Osteoblast (primary cell): ENCODE data around the gene CXCL10. TPM values are rescaled to one million over a fixed set of nuclear protein-coding genes. Genes with fewer than 3 reads are reported as not detected.

Experiments used
- DNase-seq: peaks from one replicate; pipeline ENCODE4 v3.0.0; 2011; ENCODE audit warnings: low spot score, mixed read lengths; ENCODE audit not compliant: insufficient read length; ENCODE audit errors: missing footprints
- H2AFZ ChIP-seq: 2 replicates; pipeline ENCODE4 v1.6.0; 2011; ENCODE audit warnings: mild to moderate bottlenecking, low read length
- H3K27ac ChIP-seq: 2 replicates; pipeline ENCODE4 v1.5.1; 2011; ENCODE audit warnings: mild to moderate bottlenecking, low read depth, low read length, moderate library complexity
- H3K27me3 ChIP-seq: 2 replicates; pipeline ENCODE4 v1.6.0; 2012; ENCODE audit warnings: mild to moderate bottlenecking, control low read depth, inconsistent platforms, low read length, moderate library complexity; ENCODE audit not compliant: insufficient read depth
- H3K36me3 ChIP-seq: 2 replicates; pipeline ENCODE4 v1.5.1; 2011; ENCODE audit warnings: mild to moderate bottlenecking, low read length, control low read depth, moderate library complexity; ENCODE audit not compliant: insufficient read depth
- H3K4me1 ChIP-seq: 2 replicates; pipeline ENCODE4 v1.5.1; 2011; ENCODE audit warnings: mild to moderate bottlenecking, low read length, control low read depth, moderate library complexity; ENCODE audit not compliant: insufficient read depth
- H3K4me2 ChIP-seq: 2 replicates; pipeline ENCODE4 v1.6.0; 2011; ENCODE audit warnings: mild to moderate bottlenecking, low read length; ENCODE audit not compliant: insufficient read depth
- H3K4me3 ChIP-seq: fragments of 200-600 bp; sonication (generic); 3 replicates; pipeline ENCODE4 v1.5.1; 2012; ENCODE audit warnings: mild to moderate bottlenecking, low read length, inconsistent platforms; ENCODE audit not compliant: insufficient read depth
- H3K79me2 ChIP-seq: 2 replicates; pipeline ENCODE4 v1.6.0; 2012; ENCODE audit warnings: mild to moderate bottlenecking, low read length, control low read depth, inconsistent platforms; ENCODE audit not compliant: insufficient read depth
- H3K9me3 ChIP-seq: 2 replicates; pipeline ENCODE4 v1.5.1; 2011; ENCODE audit warnings: low read depth, low read length, control low read depth
- H4K20me1 ChIP-seq: 2 replicates; pipeline ENCODE4 v1.6.0; 2012; ENCODE audit warnings: mild to moderate bottlenecking, low read length, control low read depth; ENCODE audit not compliant: insufficient read depth
- CTCF ChIP-seq: IDR thresholded peaks from 2 replicates; pipeline ENCODE4 v1.5.1; 2011; ENCODE audit warnings: mild to moderate bottlenecking, low read depth, low read length, moderate library complexity; ENCODE audit errors: extremely low read depth
- total RNA-seq: library from RNA; depleted of rRNA; stranded (reverse); fragments of >200 nt; gene quantifications from 2 replicates; pipeline ENCODE4 v1.2.3, GENCODE V29; 2012

CXCL10 gene
- total RNA-seq, 1 donor = not detected

DNA sequence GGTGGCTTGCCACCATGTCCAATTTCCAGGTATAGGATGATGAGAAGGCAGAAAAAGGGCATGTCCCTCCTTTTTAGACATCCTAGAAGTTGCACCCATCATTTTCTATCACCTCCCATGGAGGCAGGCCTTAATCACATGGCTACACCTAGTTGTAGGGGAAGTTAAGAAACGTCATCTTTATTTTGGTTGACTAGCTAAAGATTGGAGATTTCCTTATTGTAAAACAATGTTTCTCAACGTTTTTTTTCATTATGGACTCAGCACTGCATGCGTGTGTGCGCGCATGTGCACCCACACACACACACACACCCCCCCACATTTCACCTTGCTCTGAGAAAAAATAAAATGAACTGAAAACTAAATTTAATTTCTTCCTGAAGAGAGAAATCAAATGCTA, 14.0 kb downstream of the CXCL10 start:
- Histone ChIP-seq H2AFZ (no peak overlapping the region), H3K4me1 (peaks cover 16% of the 10 kb centered on the region), H3K4me2 (no peak overlapping the region), H3K79me2 (no peaks in the 10 kb centered on the region), H3K4me3 (no peak overlapping the region), H3K9me3 (no peaks in the 10 kb centered on the region), H3K27ac (no peak overlapping the region), H3K27me3 (peaks cover under 1% of the 10 kb centered on the region), H3K36me3 (no peaks in the 10 kb centered on the region), H4K20me1 (no peaks in the 10 kb centered on the region)
- TF ChIP-seq CTCF = no peak
- DNase-seq = no peak

GRCh38 chr4:76007089-76007862, 16.0 kb downstream of the CXCL10 start, which contains the start of gene CXCL9:
Gene CXCL9 (minus strand): TSS chr4:76007509. CDS start chr4:76007449, 60 bp downstream.
- H3K4me2 ChIP-seq = no peak within 1 kb of the TSS
- peaks cover 3% of the 10 kb centered on the region for H3K27me3 ChIP-seq
- H4K20me1 ChIP-seq = no peaks in the 10 kb centered on the region
- DNase-seq = no peak
- no peaks in the 10 kb centered on the region for H3K36me3 ChIP-seq
- H3K4me1 ChIP-seq = peaks cover 9% of the 10 kb centered on the region
- H3K79me2 ChIP-seq = no peaks in the 10 kb centered on the region
- no peak within 1 kb of the TSS for H3K4me3 ChIP-seq
- no peak for TF ChIP-seq CTCF
- no peaks in the 10 kb centered on the region for H3K9me3 ChIP-seq
- no peak within 1 kb of the TSS for H3K27ac ChIP-seq
- H2AFZ ChIP-seq = no peak within 1 kb of the TSS

GRCh38 chr4:76003620-76004019, 19.7 kb downstream of the CXCL10 start:
- Histone ChIP-seq H2AFZ (no peak overlapping the region), H3K79me2 (no peaks in the 10 kb centered on the region), H3K9me3 (no peaks in the 10 kb centered on the region), H3K4me2 (no peak overlapping the region), H3K4me3 (no peak overlapping the region), H3K4me1 (no peaks in the 10 kb centered on the region), H3K27me3 (peaks cover 6% of the 10 kb centered on the region), H3K27ac (no peak overlapping the region), H3K36me3 (no peaks in the 10 kb centered on the region), H4K20me1 (no peaks in the 10 kb centered on the region)
- no peak for DNase-seq
- TF ChIP-seq CTCF = no peak

DNA sequence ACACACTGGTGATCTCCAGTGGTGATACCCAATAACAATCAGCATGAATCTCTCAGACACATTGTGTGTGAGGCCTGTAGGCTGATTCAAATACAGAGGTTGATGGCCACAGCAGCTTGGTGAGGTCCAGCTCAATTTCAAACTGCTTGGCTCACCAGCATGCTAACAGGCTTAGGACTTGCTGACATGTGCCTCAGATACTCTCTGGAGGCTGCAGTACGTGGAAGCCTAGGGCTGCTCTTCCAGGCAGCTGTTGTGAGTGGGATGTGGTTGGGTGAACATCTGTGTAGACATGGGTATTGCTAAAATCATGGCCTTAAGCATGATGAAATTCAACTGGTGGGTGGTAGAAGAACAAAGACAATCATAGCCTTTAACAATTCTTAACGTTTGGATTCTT, 20.3 kb downstream of the CXCL10 start:
- H3K27me3 ChIP-seq = peaks cover 6% of the 10 kb centered on the region
- no peak for TF ChIP-seq CTCF
- no peak overlapping the region for H3K4me2 ChIP-seq
- no peak overlapping the region for H2AFZ ChIP-seq
- no peak overlapping the region for H3K4me3 ChIP-seq
- no peak for DNase-seq
- H3K27ac ChIP-seq = no peak overlapping the region
- no peaks in the 10 kb centered on the region for H3K9me3 ChIP-seq
- no peaks in the 10 kb centered on the region for H3K79me2 ChIP-seq
- H3K36me3 ChIP-seq = no peaks in the 10 kb centered on the region
- no peaks in the 10 kb centered on the region for H4K20me1 ChIP-seq
- H3K4me1 ChIP-seq = no peaks in the 10 kb centered on the region
